Astrocyte (in vitro differentiated cells and primary cell): ENCODE measurements around the gene HRAS. TPM values are rescaled to one million over a fixed set of nuclear protein-coding genes. Genes with fewer than 3 reads are reported as not detected.

ENCODE experiments used
- DNase-seq: peaks from one replicate; pipeline ENCODE4 v3.0.0-alpha.2; 2010; ENCODE audit warnings: low read depth
- FAIRE-seq: peaks from 2 replicates; lab custom pipeline; 2011; peaks lifted over from hg19 to GRCh38; lab: Jason Lieb, UNC
- H2AFZ ChIP-seq: 2 replicates; pipeline ENCODE4 v1.6.0; 2012; ENCODE audit warnings: low read depth, low read length, inconsistent platforms
- H3K27ac ChIP-seq: 2 replicates; pipeline ENCODE4 v1.5.1; 2011; ENCODE audit warnings: low read depth, low read length, inconsistent platforms
- H3K27me3 ChIP-seq: 2 replicates; pipeline ENCODE4 v1.6.0; 2011; ENCODE audit warnings: low read length, inconsistent platforms; ENCODE audit not compliant: insufficient read depth
- H3K36me3 ChIP-seq: 2 replicates; pipeline ENCODE4 v1.5.1; 2011; ENCODE audit warnings: low read length, inconsistent platforms; ENCODE audit not compliant: insufficient read depth
- H3K4me1 ChIP-seq: 2 replicates; pipeline ENCODE4 v1.5.1; 2011; ENCODE audit warnings: low read length, inconsistent platforms; ENCODE audit not compliant: insufficient read depth
- H3K4me2 ChIP-seq: 2 replicates; pipeline ENCODE4 v1.6.0; 2012; ENCODE audit warnings: low read length, inconsistent platforms
- H3K4me3 ChIP-seq: 2 replicates; pipeline ENCODE4 v1.5.1; 2011; ENCODE audit warnings: low read depth, mild to moderate bottlenecking, low read length, inconsistent platforms; ENCODE audit not compliant: insufficient read depth
- H3K79me2 ChIP-seq: 2 replicates; pipeline ENCODE4 v1.6.0; 2012; ENCODE audit warnings: mild to moderate bottlenecking, low read length, inconsistent platforms; ENCODE audit not compliant: insufficient read depth
- H3K9ac ChIP-seq: 2 replicates; pipeline ENCODE4 v1.6.0; 2012; ENCODE audit warnings: mild to moderate bottlenecking, low read length, inconsistent platforms
- H3K9me3 ChIP-seq: 2 replicates; pipeline ENCODE4 v1.5.1; 2012; ENCODE audit warnings: low read depth, mild to moderate bottlenecking, low read length, inconsistent platforms; ENCODE audit not compliant: insufficient read depth
- H4K20me1 ChIP-seq: 2 replicates; pipeline ENCODE4 v1.6.0; 2012; ENCODE audit warnings: low read length, inconsistent platforms; ENCODE audit not compliant: insufficient read depth
- H3K27ac Mint-ChIP-seq: one replicate; pipeline ENCODE4 v1.8.0; 2021; ENCODE audit warnings: mild to moderate bottlenecking, mixed read lengths; ENCODE audit not compliant: unreplicated experiment
- H3K27me3 Mint-ChIP-seq: one replicate; pipeline ENCODE4 v1.8.0; 2021; ENCODE audit warnings: low read depth, mixed read lengths; ENCODE audit not compliant: unreplicated experiment
- H3K36me3 Mint-ChIP-seq: one replicate; pipeline ENCODE4 v1.8.0; 2021; ENCODE audit warnings: low read depth, mixed read lengths; ENCODE audit not compliant: unreplicated experiment
- H3K4me1 Mint-ChIP-seq: one replicate; pipeline ENCODE4 v1.8.0; 2021; ENCODE audit warnings: low read depth, mixed read lengths; ENCODE audit not compliant: unreplicated experiment
- H3K4me3 Mint-ChIP-seq: one replicate; pipeline ENCODE4 v1.8.0; 2021; ENCODE audit warnings: mild to moderate bottlenecking, moderate library complexity, mixed read lengths; ENCODE audit not compliant: unreplicated experiment
- H3K9me3 Mint-ChIP-seq: one replicate; pipeline ENCODE4 v1.8.0; 2021; ENCODE audit warnings: mild to moderate bottlenecking, mixed read lengths; ENCODE audit not compliant: unreplicated experiment
- EZH2 ChIP-seq: IDR thresholded peaks from 2 replicates; pipeline ENCODE4 v1.6.1; 2012; ENCODE audit warnings: mild to moderate bottlenecking, low read length, inconsistent platforms; ENCODE audit not compliant: insufficient read depth
- total RNA-seq: library from RNA; stranded (reverse); gene quantifications from 2 replicates; pipeline ENCODE4 v1.2.1, GENCODE V29; 2021
- TF ChIP-seq, protein P1 (sequence below): IDR thresholded peaks from 2 replicates; pipeline ENCODE4 v1.5.1; 2011; ENCODE audit warnings: low read depth, mild to moderate bottlenecking, inconsistent platforms, low read length, moderate library complexity; ENCODE audit not compliant: insufficient read depth

HRAS gene
- total RNA-seq, 1 donor from 2014 or later: 84.2 TPM

DNA sequence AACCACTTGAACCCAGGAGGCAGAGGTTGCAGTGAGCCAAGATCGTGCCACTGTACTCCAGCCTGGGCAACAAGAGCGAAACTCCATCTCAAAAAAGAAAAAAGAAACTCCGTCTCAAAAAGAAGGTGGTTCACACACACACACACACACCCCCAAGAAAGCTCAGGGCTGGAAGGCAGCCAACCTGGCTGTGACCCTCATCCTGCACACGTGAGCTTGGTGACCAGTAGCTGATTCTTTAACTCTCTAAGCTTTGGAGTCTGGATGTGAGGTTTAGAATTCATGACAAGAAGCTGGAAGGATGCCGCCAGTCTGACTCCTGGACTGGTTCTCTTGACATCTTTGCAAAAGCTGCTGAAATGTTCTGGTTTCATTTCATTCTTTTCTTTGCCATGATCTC is 26.4 kb downstream of the HRAS start:
- H4K20me1 ChIP-seq: peaks cover 2% of the 10 kb centered on the region
- FAIRE-seq: no peak
- no peak overlapping the region for H3K27ac ChIP-seq
- H3K9me3 Mint-ChIP-seq: no peaks in the 10 kb centered on the region
- no peaks in the 10 kb centered on the region for H3K9me3 ChIP-seq
- peak overlapping the region; percentile 67 for H3K4me3 Mint-ChIP-seq
- no peak overlapping the region for H3K4me2 ChIP-seq
- no peak overlapping the region for H2AFZ ChIP-seq
- no peaks in the 10 kb centered on the region for H3K27me3 Mint-ChIP-seq
- no peak overlapping the region for H3K9ac ChIP-seq
- H3K79me2 ChIP-seq: peaks cover 40% of the 10 kb centered on the region
- H3K4me3 ChIP-seq: no peak overlapping the region
- peaks cover 7% of the 10 kb centered on the region for H3K36me3 Mint-ChIP-seq
- H3K4me1 Mint-ChIP-seq: peaks cover 12% of the 10 kb centered on the region
- TF ChIP-seq EZH2: no peak
- TF ChIP-seq, protein P1, sequence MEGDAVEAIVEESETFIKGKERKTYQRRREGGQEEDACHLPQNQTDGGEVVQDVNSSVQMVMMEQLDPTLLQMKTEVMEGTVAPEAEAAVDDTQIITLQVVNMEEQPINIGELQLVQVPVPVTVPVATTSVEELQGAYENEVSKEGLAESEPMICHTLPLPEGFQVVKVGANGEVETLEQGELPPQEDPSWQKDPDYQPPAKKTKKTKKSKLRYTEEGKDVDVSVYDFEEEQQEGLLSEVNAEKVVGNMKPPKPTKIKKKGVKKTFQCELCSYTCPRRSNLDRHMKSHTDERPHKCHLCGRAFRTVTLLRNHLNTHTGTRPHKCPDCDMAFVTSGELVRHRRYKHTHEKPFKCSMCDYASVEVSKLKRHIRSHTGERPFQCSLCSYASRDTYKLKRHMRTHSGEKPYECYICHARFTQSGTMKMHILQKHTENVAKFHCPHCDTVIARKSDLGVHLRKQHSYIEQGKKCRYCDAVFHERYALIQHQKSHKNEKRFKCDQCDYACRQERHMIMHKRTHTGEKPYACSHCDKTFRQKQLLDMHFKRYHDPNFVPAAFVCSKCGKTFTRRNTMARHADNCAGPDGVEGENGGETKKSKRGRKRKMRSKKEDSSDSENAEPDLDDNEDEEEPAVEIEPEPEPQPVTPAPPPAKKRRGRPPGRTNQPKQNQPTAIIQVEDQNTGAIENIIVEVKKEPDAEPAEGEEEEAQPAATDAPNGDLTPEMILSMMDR: no peak
- H3K27ac Mint-ChIP-seq: no peak overlapping the region
- peaks cover 28% of the 10 kb centered on the region for H3K4me1 ChIP-seq
- DNase-seq: no peak
- H3K27me3 ChIP-seq: no peaks in the 10 kb centered on the region
- H3K36me3 ChIP-seq: peaks cover 3% of the 10 kb centered on the region

DNA sequence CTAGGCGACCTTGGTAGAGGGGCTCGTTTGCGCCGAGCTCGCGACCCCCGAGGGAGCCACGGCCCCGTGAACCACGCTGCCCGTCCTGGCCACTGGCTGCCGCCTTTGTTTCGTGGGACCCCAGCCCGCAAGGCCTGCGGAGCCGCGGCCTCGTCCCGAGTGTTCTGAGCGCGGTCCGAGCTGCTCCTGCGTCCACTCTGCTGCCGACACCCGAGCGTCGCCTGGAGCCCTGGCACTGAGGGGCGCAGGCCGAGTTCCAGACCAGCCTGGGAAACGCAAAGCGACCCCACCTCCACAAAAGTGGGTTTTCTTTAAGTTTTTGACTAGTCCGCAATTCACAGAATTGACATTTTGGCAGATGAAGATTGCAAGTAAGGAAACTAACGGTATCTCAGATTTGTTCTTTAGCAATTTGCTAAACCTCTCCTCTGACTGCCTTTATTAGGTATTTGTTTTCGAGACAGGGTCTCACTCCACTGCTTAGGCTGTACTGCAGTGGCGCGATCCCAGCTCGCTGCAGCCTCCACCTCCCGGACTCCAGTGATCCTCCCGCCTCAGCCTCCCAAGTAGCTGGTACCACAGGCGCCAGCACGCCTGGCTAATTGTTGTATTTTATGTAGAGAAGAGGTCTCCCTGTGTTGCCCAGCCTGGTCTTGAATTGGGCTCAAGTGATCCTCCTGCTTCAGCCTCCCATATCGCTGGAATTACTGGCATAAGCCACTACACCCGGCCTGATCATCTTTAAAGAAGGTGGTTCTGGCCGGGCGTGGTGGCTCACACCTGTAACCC is 27.5 kb downstream of the HRAS start:
- Mint-ChIP-seq H3K27me3 (no peaks in the 10 kb centered on the region), H3K4me1 (peaks cover 12% of the 10 kb centered on the region), H3K27ac (peak overlapping the region; percentile 58), H3K4me3 (peak overlapping the region; percentile 81), H3K36me3 (peaks cover 4% of the 10 kb centered on the region), H3K9me3 (no peaks in the 10 kb centered on the region)
- FAIRE-seq (no peak), DNase-seq (no peak)
- Histone ChIP-seq H3K9me3 (no peaks in the 10 kb centered on the region), H4K20me1 (peaks cover 2% of the 10 kb centered on the region), H3K27ac (peak overlapping the region; percentile 81), H3K79me2 (peaks cover 49% of the 10 kb centered on the region), H3K9ac (peak overlapping the region; percentile 89), H3K27me3 (no peaks in the 10 kb centered on the region), H3K4me3 (peak overlapping the region; percentile 68), H3K4me2 (peak overlapping the region; percentile 96), H3K4me1 (peaks cover 32% of the 10 kb centered on the region), H3K36me3 (peaks cover 3% of the 10 kb centered on the region), H2AFZ (peak overlapping the region; percentile 60)
- TF ChIP-seq EZH2: no peak
- TF ChIP-seq, protein P1: no peak
